ENCODE results near the gene PNLIPRP3. TPM values are rescaled to one million over a fixed set of nuclear protein-coding genes. Genes with fewer than 3 reads are reported as not detected.

PNLIPRP3 gene
- total and polyA plus RNA-seq, 2 of the 4 experiments (the other 2 are of a cell fraction): not detected

DNA sequence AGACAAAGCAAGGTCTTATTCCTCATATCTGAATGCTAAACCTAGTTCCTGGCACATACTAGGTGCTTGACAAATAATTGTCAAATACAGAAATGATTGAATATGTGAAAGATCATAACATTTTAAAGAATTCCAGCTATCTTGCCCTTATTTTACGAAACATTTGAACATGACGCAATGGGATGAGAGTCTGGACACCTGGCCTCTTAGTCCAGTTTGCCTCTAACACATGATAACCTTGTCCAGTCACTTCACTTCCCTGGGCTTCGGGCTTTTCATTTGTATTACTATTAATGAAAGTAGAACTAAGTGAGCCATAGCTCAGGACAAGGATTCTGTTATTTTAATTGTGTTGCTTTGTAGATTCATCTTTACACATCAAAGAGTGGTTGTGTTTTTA is 32.6 kb downstream of the PNLIPRP3 start:
- Histone ChIP-seq H3K9me1 (ENCODE audit: insufficient read depth, low read length) (no peaks in the 10 kb centered on the region), H2AK9ac (replicated peaks; ENCODE audit: low read depth, low read length, poor library complexity) (no peak overlapping the region), H4K5ac (ENCODE audit: low read depth, low read length) (no peak overlapping the region), H3K18ac (ENCODE audit: low read depth, low read length) (no peak overlapping the region), H3K14ac (replicated peaks; ENCODE audit: low read depth, low read length) (no peak overlapping the region), H3K4me2 (ENCODE audit: low read depth, low read length) (no peak overlapping the region), H3K56ac (ENCODE audit: extremely low read depth, insufficient read depth, low read length) (no peak overlapping the region), H2BK15ac (ENCODE audit: low read depth, low read length) (no peak overlapping the region), H4K8ac (ENCODE audit: low read depth in 2 of 2, low read length in 2 of 2) (no peak overlapping the region), H3K9ac (ENCODE audit: low read depth, low read length) (no peak overlapping the region), H2AFZ (replicated peaks; ENCODE audit: low read length, poor library complexity) (no peak overlapping the region), H4K20me1 (ENCODE audit: insufficient read depth, low read length) (no peaks in the 10 kb centered on the region), H3K9me3 (ENCODE audit: control insufficient read depth, insufficient read depth, low read length) (no peaks in the 10 kb centered on the region), H3K79me1 (ENCODE audit: low read depth in 1 of 2, low read length in 2 of 2) (no peaks in the 10 kb centered on the region), H2AK5ac (ENCODE audit: low read depth, low read length) (no peak overlapping the region), H3K4me1 (ENCODE audit: control insufficient read depth, insufficient read depth, low read length) (no peaks in the 10 kb centered on the region), H3K27me3 (ENCODE audit: control insufficient read depth, insufficient read depth, low read length) (no peaks in the 10 kb centered on the region), H2BK5ac (ENCODE audit: low read depth, low read length, poor library complexity, severe bottlenecking) (no peak overlapping the region), H4K91ac (ENCODE audit: insufficient read depth, low read depth, low read length) (no peak overlapping the region), H3K4me3 (ENCODE audit: insufficient read depth, low read depth, low read length) (no peak overlapping the region), H3K27ac (ENCODE audit: insufficient read depth, low read length) (no peak overlapping the region), H3K36me3 (ENCODE audit: control insufficient read depth, insufficient read depth, low read length) (no peaks in the 10 kb centered on the region), H2BK120ac (ENCODE audit: low read depth, low read length) (no peak overlapping the region), H3K4ac (ENCODE audit: low read depth, low read length) (no peak overlapping the region), H3K23ac (ENCODE audit: low read depth, low read length) (no peak overlapping the region), H2BK20ac (ENCODE audit: low read depth, low read length) (no peak overlapping the region)
- ChIA-PET CTCF (no interaction called here), POLR2A (ENCODE audit: unreplicated experiment) (no interaction called here)
- DNase-seq (no peak), ATAC-seq (ENCODE audit: low read depth) (no peak)
- BruUV-seq (replicated peaks): no TSS peak
- intact Hi-C loops (cut with micrococcal nuclease): no loop called here
- in situ Hi-C loops (cut with MboI; ENCODE audit: low sequenced_read_pairs): no loop called here
- dilution Hi-C loops (cut with HindIII; ENCODE audit: low sequenced_read_pairs, unreplicated experiment): no loop called here
- TF ChIP-seq MAFK (IDR thresholded peaks at IDR 0.05; ENCODE audit: low read depth, low read length) (no peak), ELK1 (IDR thresholded peaks at IDR 0.05; ENCODE audit: borderline replicate concordance, low read depth, low read length) (no peak), POLR2A (IDR thresholded peaks at IDR 0.05; ENCODE audit: low read depth, low read length) (no peak), FOS (IDR thresholded peaks at IDR 0.05; ENCODE audit: low read depth, low read length) (no peak), MAZ (IDR thresholded peaks at IDR 0.05; ENCODE audit: borderline replicate concordance, low read depth, low read length) (no peak), RFX5 (IDR thresholded peaks at IDR 0.05; ENCODE audit: low read depth, low read length) (no peak), NFE2L2 (IDR thresholded peaks at IDR 0.05; ENCODE audit: low read depth, low read length) (no peak), BHLHE40 (IDR thresholded peaks at IDR 0.05; ENCODE audit: low read depth, low read length) (no peak), CHD1 (IDR thresholded peaks at IDR 0.05; ENCODE audit: low read depth, low read length) (no peak), MXI1 (IDR thresholded peaks at IDR 0.05; ENCODE audit: borderline replicate concordance, low read depth, low read length) (no peak), RAD21 (IDR thresholded peaks at IDR 0.05; ENCODE audit: low read length) (no peak), CEBPB (IDR thresholded peaks at IDR 0.05; ENCODE audit: low read depth, low read length) (no peak), RCOR1 (IDR thresholded peaks at IDR 0.05; ENCODE audit: insufficient replicate concordance, low read length) (no peak), SMC3 (IDR thresholded peaks at IDR 0.05; ENCODE audit: low read depth, low read length) (no peak)
- TF ChIP-seq, protein P1, sequence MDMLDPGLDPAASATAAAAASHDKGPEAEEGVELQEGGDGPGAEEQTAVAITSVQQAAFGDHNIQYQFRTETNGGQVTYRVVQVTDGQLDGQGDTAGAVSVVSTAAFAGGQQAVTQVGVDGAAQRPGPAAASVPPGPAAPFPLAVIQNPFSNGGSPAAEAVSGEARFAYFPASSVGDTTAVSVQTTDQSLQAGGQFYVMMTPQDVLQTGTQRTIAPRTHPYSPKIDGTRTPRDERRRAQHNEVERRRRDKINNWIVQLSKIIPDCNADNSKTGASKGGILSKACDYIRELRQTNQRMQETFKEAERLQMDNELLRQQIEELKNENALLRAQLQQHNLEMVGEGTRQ (IDR thresholded peaks at IDR 0.05; ENCODE audit: low read depth, low read length): no peak
- TF ChIP-seq, protein P2, sequence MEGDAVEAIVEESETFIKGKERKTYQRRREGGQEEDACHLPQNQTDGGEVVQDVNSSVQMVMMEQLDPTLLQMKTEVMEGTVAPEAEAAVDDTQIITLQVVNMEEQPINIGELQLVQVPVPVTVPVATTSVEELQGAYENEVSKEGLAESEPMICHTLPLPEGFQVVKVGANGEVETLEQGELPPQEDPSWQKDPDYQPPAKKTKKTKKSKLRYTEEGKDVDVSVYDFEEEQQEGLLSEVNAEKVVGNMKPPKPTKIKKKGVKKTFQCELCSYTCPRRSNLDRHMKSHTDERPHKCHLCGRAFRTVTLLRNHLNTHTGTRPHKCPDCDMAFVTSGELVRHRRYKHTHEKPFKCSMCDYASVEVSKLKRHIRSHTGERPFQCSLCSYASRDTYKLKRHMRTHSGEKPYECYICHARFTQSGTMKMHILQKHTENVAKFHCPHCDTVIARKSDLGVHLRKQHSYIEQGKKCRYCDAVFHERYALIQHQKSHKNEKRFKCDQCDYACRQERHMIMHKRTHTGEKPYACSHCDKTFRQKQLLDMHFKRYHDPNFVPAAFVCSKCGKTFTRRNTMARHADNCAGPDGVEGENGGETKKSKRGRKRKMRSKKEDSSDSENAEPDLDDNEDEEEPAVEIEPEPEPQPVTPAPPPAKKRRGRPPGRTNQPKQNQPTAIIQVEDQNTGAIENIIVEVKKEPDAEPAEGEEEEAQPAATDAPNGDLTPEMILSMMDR (conservative IDR thresholded peaks at IDR 0.05; ENCODE audit: low read depth, low read length): no peak
- no CpG with 5 or more reads among the region's 3 CpGs for WGBS, 2 experiments (ENCODE audit: extremely low coverage in 2 of 2, insufficient read length in 1 of 2)
